ENCODE data around the gene PLD1.

The PLD1 gene

GRCh38 chr3:171688593-171688992, 121.7 kb downstream of the PLD1 start:
- DNase-seq: no peak

- no peak for DNase-seq
These were observed 122.3 kb downstream of the PLD1 start for GRCh38 chr3:171688002-171688401.

DNA sequence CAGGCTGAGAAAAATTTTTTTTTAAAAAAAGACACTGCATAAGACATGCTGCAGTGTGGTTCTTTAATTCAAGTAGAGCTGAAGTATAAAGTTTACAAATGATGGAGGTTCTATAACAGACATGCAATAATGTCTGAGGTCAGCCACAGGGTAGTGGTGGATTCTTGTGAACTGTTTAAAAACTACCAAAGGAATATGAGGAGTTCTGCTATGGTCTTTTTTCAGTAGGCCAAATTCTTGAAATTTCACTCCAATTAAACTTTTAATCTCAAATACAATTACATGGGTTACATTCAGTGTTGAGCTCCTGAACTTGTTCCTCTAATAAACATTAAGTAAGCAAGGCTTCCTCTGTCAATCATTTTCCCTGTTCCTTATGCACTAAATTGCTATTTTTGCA, 122.7 kb downstream of the PLD1 start:
- no peak for DNase-seq

DNA sequence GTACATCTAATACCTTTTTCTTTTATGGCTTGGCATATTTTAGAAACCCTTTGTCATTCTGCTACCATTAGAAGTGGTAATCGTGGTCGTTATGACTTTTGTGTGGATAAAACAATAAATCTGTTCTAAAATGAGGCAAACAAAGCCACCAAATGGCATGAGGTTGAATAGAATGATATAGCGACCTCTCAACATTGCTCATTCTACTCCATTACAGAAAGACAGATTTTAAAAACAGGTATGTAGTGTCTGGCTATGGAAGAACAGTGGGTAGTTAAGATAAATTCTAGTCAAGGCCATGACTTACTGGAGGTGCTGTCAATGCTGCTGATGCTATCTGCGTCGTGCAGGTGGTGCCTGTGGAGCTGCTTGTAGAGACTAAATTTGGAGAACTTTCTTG, 123.2 kb downstream of the PLD1 start:
- DNase-seq: no peak

- no peak for DNase-seq
These were observed 125.0 kb downstream of the PLD1 start for GRCh38 chr3:171685116-171685895.

DNA sequence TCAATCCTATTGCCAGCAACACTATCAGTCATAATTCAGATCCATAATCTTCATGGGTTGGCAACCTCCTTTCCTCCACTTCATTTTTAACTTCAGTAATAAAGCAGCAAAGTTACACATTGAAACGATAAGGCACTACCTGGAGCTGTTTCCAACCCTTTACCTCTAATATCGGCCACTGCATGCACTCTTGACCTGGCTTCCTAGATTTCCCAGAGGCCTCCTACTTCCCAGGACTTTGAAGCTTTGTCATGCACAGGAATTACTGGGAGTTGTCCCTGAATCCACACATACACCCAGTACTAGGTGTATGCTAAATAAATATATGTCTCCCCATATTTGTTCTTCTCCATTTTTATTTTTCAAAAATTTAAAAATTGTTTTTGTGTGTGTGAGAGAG, 126.1 kb downstream of the PLD1 start:
- no peak for DNase-seq

DNA sequence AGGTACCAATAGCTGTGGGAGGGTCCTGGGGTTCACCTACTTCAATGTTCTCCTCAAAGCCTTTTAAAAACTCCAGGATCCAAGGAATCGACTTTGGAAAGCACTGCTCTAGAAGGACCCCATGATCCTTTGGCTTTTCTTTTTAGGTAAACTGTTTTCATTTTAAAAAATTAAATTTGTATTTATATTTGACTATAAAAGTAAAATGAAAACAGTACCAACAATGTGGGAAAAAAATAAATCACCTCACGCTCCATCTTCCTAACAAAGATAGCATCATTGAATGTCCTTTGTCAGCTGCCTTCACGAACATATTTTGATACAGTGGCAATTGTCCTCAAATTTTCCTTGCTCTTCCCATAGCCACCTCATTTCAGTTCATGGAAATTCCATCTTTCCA, 127.5 kb downstream of the PLD1 start:
- no peak for DNase-seq

- DNase-seq: no peak
These were observed 129.4 kb downstream of the PLD1 start for GRCh38 chr3:171680726-171681411.

DNA sequence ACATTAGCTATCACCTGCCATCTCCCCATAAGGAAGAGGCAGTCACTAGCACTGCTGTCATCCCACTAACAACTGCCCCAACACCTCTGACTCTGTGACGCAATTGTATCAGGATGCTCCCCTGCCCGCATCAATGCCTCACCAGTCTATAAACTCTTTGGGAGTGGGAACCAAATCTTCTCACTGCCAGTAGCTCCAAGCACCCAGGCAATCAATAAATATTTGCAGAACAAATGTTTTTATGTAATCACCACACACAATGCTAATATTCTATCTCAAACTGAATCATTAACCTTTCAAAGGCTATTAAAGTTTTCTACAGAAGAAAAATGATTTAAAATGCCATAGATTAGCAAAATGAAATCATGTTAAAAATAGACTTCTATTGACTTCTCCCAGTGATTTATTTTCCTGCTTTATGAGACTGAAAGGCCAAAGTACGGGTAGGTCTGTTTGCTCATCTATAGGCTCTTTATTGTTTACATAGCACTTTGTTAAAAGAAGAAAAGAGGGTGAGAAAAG, 131.3 kb downstream of the PLD1 start:
- DNase-seq: no peak

- DNase-seq: no peak
These were observed 132.6 kb downstream of the PLD1 start for GRCh38 chr3:171677706-171678105.

DNA sequence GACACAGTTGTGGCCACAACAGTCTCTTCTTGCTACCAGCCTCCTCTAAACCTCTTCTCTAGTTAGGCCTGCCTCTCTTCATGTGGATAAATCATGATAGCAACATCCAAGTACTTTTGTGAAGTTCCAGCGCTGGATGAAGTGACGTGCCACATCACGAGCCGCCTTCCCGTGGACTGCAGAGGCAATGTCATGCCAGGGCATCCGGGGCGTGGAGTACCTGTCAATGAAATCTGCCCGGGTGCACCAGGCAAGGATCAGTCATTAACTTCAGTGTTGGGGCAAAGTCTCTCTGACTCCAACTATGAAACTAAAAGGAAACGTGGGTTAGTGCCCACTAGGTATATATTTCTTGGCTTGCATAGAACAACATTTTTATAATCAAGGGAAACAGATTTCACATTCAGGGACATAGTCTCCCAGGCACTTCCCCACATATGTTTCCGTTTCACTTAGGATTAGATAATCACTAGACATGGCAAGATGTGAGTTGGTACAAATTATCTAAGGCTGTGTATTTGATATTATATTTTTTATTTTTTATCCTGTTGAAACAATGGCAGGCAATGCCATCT, 133.6 kb downstream of the PLD1 start:
- DNase-seq: peak; percentile 12

DNA sequence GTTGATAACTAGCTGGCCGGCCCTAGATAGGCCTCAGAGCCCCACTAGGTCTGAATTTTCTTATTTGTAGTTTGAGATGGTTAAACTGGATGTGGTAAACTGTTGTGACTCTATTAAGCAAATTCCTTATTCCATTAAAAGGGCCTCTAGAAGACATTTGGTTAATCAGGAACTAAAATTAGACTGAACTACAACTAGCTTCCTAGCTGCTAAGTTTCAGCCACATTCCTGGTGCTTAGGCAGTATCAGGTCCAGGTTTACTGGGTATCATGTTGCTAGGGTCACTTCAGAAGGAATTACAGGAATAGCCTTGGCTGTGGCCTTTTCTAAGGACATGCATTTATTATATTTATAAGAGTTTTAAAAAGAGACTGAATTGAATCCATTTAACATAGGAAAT, 136.3 kb downstream of the PLD1 start:
- no peak for DNase-seq

- no peak for DNase-seq
These were observed 137.7 kb downstream of the PLD1 start for GRCh38 chr3:171672538-171672937.

DNA sequence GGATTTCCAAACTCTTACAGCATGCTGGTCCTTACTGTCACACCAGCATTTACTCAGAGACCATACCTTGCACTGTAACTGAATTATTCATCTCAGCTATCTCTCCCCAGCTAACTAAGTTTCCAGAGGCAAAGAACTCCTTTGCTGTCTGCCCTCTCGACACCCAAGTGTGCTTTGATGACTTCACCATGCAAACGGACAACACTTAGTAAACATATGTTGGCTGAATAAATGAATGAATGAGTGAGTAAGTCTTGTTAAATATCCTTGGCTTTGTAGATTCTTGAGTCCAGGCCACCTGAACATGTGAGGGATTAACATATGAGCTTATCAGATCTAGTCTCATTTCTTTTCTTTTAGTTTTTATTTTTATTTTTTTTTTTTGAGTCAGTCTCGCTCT, 138.2 kb downstream of the PLD1 start:
- no peak for DNase-seq

GRCh38 chr3:171671709-171672108, 138.6 kb downstream of the PLD1 start:
- DNase-seq: no peak

DNA sequence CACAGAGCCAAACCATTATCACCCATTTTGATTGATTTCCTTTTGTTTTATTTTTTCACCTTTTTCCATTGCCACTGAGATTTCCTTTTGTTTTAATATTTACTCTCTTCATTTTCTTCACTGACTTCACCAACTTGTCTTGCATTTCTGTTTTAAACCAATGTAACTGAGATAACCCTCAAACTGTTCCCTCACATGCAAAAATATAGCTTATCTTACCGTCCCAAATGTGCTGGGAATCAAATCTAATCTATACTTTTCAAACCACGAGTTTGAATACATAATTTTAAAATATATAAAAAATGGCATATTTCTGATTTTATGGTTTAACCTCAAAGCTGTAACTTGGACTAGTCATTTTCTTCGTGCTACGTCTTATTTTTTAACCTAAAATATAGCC, 143.8 kb downstream of the PLD1 start:
- DNase-seq: no peak

DNA sequence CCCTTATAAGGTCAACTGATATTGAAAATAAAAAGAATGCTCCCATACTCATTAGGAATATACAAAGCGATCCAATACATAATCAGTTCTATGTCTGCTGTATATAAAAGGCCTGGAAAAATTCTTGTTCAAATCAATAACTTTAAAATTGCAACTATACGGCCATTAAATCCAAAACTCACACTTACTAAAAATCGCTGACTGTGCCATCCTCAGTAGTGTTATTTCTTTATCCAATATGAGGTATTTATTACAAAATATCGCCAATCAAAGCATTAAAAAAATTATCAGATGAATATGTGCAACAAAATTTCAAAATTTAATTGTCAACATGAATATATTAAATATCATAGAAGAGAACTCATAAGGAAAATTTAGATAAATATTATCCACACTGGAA, 146.5 kb downstream of the PLD1 start:
- DNase-seq: no peak

DNA sequence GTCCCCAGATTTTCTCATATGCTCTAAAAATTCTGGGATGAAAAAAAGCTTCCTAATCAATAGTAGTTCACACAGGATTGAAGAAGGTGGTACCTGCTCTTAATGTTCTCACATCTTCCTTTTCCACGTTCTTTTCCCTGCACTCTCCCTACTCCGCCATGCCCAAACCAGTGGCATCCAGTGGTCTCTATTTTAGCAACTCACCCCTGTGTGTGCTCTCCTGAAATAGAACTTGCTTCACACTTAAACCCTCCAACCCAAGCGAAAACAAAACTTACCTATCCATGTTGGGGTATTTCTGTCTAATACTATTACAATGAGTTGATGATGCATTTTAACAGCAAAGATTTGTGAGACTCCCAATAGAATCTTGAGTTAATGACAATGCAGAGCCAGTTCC, 148.8 kb downstream of the PLD1 start:
- DNase-seq: no peak

GRCh38 chr3:171660188-171660587, 150.1 kb downstream of the PLD1 start:
- DNase-seq: no peak

DNA sequence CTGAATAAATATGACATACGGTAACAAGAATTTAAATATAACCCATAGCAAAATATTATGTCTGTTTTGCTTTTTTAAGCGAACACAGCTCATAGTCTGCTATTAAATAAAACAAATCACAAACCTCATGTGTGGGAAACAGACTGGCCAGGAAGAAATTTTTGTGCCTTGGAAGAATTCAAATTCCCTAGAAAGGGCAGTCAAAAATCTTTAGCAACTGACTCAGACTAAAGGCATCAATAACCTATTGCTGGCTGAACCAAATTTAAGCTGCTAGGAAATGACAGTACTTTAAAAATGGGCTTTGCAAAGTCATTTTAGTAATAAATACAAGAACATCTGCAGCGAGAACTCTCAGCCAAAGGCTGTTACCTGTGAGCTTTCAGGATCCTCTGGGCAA, 151.4 kb downstream of the PLD1 start:
- DNase-seq: no peak

DNA sequence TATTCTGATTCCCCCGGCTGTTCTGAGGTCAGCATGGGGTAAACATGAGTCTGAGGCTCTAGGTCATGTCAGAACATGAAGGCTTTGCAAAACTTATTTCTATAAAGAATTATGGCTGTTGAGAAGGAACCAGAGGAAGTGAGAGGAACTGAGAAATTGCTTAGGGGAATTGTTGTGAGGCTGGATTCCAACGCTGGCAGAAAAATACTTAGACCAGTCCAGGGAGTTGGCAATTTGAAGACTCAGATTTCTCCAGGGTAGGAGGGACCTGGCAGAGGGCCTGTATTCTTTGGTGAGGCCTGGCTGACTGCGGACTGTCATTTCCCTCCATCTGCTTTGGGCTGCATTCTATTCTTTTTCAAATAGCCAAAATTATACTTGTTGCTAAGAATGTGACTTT, 155.5 kb downstream of the PLD1 start:
- no peak for DNase-seq

DNA sequence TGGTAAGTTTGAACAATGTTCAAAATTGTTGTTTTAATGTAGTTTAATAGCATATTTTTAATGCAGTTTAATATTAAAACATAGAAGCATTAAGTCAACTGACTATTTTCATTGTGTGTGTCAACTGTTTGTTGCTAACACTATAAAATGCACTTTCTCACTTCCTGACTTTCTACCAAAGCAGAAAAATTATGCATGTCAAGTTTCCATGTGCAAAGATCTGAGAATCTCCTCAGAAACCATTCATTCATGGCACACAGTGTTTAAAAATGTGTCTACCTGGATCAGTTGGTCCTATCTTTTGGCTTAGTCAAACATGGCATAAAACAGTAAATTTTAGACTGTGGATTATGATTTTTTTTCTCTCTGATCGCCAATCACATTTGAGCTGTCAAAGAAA, 156.0 kb downstream of the PLD1 start:
- no peak for DNase-seq

DNA sequence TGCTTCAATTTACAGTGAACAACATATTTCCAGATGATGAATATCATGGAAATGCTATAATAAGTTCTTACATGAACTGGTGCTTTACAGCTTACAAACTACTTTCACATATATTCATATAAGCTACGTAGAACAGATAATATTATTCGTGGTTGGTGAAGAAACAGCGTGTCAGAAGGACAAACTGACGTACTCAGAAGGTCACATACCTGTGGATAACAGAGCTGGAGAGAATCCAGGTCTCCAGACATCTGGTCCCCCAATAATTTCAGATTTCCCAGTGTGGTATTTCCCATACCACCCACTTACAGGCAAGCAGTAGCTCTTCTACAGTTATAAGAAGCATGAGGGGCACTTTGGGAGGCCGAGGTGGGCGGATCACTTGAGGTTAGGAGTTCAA, 156.6 kb downstream of the PLD1 start:
- DNase-seq: no peak

DNA sequence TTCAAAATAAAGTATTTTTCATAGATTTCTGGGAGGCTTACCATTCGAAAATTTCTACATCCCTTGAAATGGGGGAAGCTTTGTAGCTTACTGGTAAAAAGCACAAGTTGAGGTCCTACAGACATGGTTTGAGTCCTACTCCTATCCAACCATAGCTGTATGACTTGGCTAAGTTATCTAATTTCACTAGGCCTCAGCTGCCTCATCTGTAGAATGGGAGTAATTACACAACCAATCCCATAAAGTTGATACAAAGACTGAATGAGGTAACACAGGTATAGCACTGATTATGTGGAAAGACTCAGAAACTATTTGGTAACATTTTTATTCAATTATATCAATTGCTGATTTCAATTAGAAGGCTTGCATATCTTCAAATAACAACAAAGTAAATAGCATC, 157.4 kb downstream of the PLD1 start:
- no peak for DNase-seq

Measured in suppressor macrophage treated with lipopolysaccharide for 4 hours (primary cell).